GM18873 (cell line): ENCODE results near the gene HID1.

Experiments used
- ATAC-seq: cut with Tn5 transposase; IDR thresholded peaks from one replicate; pipeline ENCODE4 v1.9.1; 2021; ENCODE audit warnings: mild to moderate bottlenecking, moderate library complexity, moderate number of reproducible peaks; ENCODE audit not compliant: unreplicated experiment, low FRiP score

HID1 gene

DNA sequence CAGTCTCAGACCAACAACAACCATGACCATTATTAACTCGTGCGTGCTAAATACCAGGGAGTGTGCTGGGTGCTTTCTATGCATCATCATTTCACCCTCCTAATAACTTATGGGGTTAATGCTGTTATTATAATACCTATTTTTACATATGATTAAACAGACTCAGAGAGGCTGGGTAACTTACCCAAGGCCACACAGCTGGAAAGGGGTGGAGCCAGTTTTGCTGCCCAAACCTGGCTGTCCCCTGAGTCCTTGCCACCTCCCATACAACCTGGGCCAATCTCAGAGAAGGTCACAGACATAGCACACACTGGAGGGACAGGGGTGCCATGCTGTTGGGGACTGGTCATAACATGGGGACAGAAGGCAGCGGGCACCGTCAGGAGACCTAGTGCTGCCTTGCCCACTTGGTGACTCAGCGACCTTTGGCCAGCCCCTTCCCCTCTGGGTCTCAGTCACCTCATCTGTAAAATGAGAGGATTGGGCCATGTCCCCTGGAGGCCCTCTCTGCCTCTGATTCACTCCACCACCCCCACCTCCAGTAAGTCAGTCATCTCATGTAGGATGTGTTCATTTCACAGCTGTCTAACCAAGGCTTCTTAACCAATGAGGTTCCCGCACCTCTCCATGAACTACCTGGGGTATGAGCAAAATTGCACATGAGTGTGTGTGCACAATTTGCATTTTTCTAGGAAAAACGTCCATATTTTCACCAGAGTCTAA, 67.7 kb downstream of the HID1 start:
- ATAC-seq: no peak

- no peak for ATAC-seq
Observed at GRCh38 chr17:74903671-74904070, 68.9 kb downstream of the HID1 start.

GRCh38 chr17:74903034-74903433, 69.5 kb downstream of the HID1 start:
- no peak for ATAC-seq

DNA sequence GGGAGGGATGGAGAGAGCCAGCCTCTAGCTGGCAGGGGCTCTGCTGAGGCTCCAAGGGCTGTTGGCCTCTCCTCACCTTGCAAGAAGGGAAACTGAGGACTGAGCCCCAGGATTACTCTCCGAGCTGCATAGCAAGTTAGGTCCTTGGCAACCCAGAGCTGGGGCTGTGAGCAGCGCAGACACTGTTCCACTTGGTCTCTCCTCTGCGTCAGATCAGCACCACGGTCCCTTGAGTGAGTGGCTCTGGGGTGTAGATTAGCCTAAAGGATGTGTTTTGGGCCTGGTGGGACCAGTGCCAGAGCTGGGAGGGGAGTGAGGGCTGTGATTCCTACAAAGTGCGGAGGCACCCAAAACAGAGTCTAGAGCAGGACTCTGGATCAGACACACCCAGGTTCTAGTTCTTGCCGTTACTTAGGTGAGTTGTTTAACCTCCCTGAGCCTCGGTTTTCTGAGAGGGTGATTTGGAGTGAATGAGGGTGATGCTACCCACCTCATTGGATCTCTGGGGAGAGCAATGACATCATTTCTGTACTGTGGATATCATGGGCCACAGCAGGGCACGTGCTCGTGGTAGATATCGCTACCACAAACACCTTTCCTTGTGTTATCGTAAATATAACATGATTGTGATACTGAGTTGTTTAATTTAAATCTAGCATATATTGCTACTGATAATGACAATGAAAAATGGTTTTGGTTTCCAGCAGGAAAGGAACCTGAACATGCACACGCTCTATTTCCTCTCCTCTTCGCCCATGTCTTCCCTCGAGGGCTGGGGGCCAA, 71.0 kb downstream of the HID1 start:
- no peak for ATAC-seq
